Measurements from ENCODE around the gene SH3BGR.

The SH3BGR gene

DNA sequence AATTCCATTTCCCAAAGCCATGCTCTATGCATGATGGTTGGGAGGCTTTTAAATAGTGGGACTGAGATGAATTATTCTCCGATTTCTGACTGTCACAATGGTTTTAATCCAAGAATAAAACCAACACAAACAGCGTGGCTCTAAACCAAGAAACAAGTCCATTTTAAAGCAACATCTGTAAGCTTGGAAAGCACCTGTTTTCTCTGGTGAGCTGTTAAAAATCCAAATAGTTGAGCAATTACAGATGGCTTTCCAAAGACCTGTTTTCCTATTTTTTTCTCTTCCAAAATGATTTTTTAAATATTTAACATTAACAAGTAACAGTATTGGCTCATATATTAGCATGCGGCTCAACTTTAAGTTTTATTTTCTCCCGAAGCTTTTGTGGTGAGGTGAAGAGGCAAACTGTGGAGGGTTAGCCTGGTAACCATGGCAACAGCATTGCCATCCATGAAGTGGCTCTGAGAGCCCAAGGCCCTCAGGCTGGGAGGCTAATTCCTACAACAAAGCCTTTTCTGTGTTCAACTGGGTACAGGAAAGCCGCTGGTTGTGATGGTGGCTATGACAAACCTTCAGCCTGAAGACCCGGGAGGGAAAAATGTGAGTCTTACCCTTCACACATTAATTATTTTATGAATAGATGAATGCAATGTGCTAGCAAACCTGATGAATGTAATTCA is 104.3 kb downstream of the SH3BGR start:
- FAIRE-seq: no peak

DNA sequence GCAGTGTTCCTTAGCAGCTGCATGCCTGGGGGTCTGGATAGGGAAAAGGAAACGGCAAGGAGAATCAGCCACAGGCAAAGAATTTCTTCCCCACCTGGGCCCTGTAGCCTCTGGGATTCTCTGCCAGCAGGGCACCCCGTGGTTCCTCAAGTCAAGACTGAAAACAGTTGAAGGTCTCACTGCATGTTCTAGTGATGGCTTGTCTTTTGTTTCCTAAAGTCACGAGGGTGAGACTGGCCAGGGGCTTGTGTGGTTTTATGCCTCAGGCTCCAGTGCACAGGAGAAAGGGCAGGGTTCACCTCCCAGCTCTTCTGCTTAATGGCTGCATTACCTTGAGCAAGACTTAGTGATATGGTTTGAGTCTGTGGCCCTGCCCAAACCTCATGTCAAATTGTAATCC is 107.7 kb downstream of the SH3BGR start:
- FAIRE-seq: no peak

DNA sequence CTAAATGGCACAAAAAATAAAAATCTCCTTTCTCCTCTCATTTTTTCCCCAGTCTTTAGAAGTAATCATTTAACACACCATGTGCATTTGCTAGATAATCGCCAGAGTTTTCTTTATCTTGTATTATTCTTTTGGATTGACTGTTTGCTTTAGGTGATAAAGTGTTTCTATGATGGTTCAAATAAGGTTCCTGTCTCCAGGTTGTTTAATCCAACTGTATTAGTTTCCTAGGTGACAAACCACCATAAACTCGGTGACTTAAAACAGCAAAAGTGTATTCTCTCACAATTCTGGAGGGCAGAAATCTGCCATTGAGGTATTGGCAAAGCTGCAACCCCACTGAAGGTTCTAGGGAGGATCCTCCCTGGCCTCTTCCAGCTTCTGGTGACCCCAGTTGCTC is 109.4 kb downstream of the SH3BGR start:
- FAIRE-seq: no peak

DNA sequence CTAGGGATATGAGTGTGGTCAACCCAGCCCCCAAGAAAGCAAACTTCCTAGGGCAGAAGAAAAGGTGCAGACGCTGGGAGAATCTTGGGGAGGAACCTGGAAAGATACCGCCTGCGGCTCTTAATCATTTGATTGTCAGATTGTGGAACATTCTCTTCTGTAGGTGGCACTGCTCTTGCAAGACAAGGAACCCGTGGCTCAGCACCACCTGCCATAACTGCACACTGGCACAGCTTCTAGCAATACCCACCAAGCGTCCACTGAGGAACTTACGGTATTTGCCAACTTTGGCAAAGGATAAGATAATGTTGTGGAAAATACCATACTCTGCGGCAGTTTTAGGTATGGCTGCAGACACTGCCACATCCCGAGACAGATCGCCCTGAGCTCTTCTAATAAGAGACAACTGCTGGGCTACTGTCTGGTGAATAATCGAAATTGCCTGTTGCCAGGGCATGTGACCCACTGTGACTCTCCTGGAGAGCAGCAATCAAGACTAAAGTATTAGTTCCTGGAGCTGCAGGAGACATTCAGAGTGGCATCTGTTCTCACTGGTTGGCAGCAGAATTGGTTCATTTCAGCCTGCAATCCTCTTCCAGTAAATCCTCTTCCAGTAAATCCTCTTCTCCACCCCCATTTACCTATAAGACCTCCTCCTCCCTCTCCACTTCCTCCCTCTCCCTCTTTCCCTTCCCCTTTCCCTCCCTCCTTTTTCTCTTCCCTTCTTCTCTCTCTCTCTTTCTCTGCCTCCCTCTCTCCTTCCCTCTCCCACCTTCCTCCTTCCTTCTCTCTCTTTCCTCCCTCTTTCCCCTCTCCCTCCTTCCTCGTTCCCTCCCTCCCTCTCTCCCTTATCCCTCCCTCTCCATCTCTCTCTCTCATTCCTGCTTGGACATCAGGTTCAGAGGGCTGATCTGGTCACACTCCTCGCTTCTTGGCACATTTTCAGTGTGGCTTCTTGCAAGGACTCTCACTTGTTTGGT is 111.3 kb downstream of the SH3BGR start:
- FAIRE-seq: no peak

DNA sequence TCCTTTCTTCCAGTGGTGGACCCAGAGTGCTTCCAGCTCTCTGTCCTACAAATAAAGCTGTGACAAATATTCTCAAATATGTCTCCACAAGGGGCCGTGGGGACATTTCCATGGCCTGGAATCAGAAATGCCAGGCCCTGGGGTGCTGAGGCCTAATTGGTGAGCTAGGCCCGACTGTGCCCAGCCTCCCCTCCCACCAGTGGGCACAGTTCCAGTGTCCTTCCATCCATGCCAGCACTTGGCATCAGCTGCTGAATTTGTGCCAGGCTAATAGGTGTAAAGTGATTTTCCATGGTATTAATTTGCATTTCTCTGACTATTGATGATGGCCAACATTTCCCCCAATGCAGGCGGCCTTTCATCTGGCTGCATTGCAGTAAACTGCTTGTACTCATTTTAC is 112.4 kb downstream of the SH3BGR start:
- FAIRE-seq: no peak
